ENCODE data around the gene HECTD4.
A peak's percentile ranks its signal among the peaks of the same experiment; 100 is the strongest.

The HECTD4 gene

DNA sequence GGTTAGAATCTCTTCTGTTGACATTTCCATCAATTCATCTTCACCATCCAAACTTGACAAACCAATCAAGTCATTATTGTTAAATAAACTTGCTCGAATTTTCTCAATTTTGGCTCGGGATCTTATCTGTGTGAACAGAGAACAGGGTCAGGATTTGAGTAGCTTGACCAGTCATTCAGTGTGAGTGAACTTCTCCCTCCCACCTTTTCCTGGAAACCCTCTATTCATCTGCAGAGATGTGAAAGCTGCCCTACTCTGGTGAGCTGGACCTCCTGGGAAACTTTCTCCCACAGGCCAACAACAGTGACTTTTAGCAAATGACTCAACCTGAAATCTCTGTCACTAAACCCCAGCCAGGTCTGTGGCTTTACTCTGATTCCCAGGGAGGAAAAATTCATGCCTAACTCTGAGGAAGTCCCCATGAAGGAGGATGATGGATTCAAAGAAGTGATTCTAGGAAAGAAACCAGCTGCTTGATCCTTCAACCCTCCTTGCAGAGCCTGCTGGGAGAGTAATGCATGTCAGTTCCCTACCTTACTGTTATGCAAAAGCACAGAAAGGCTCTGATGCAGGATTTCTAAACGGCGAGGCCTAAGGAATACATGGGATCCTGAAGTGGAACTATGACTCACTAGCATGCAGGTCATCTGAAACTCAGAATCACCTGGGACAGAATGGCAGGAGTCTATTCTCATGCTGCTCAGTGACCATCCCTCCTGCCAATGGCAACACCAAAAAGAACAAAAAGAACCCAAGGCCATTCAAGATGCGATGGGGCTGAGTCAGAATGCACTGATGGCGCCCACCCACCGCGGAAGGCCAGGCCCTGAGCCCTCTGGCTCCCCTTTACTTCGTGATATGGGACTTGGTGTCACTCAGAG, 198.8 kb downstream of the HECTD4 start:
- DNase-seq (ENCODE audit: low read depth in 1 of 2, low spot score in 1 of 2), result no peak

- DNase-seq (ENCODE audit: low read depth in 1 of 2, low spot score in 1 of 2), result no peak
Measured at GRCh38 chr12:112182499-112182898, 199.7 kb downstream of the HECTD4 start.

DNA sequence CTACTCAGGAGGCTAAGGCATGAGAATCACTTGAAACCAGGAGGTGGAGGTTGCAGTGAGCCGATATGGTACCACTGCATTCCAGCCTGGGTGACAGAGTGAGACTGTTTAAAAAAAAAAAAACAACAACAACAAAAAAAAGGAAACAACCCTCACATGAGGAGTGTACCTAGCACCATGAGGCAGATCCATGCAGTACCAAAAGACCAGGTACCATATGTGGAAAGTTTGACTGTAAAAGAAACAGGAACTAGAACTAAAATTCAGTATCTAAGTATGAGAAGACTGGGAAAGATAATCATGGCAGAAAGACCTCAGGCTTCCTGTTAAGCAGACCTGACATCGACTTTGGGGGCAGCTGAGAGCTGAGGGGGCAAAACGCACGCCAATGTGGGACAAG, 201.8 kb downstream of the HECTD4 start:
- no peak for DNase-seq (ENCODE audit: low read depth in 1 of 2, low spot score in 1 of 2)

GRCh38 chr12:112179916-112180315, 202.3 kb downstream of the HECTD4 start:
- DNase-seq (ENCODE audit: low read depth in 1 of 2, low spot score in 1 of 2), result no peak

DNA sequence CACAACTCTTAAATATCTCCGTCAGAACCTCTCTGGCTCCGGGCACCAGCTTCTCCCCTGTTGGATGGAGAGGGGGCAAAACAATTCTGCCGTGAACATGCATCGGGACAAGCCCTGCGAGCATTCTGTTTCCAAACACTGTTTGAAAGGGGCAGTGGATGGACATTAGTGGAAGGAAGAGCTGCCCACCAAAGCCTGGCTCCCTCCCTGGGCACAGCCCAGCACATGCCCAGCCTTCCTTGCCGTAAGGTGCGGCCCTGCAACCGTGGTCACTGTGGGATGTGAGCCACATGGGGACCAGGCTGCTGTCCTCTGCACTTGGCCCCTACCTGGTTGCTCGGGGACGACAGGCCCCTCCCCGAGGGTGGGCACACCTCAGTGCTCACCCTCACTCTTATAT, 202.9 kb downstream of the HECTD4 start:
- DNase-seq (ENCODE audit: low read depth in 1 of 2, low spot score in 1 of 2), result no peak

- DNase-seq (ENCODE audit: low read depth in 1 of 2, low spot score in 1 of 2), result no peak
Measured at GRCh38 chr12:112178796-112179195, 203.4 kb downstream of the HECTD4 start.

DNA sequence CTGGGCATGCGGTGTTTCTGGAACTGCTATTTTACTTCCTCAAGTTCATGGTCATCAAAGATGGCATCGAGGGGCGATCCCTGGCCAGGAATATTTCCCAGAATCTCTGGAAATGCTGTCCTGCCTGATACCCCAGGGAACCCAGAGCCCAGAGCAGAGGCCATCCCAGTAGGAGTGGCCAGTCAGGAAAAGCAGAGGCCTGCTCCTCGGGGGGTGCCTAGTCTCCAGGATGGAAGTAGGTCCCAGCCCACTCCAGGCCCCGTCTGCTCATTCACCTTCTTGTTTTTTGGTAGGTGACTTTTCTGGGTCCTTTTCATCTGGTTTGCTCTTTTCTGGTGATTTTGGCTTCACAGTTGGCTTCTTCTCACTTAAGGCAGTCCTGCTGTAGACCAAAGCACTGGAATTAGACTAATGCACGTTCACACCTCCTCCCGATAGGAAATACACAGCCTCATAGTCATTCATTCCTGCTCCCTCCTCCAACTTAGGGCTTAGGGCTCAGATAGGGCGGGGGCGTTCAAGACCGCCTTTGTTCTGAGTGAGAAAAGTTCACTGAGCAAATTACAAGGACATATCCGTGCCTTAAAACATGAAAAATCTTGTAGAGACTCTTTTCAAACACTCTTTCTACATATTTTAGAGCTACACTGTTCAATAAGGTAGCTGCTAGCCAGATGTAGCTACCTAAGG, 205.8 kb downstream of the HECTD4 start:
- DNase-seq (ENCODE audit: low read depth in 1 of 2, low spot score in 1 of 2), result no peak

DNA sequence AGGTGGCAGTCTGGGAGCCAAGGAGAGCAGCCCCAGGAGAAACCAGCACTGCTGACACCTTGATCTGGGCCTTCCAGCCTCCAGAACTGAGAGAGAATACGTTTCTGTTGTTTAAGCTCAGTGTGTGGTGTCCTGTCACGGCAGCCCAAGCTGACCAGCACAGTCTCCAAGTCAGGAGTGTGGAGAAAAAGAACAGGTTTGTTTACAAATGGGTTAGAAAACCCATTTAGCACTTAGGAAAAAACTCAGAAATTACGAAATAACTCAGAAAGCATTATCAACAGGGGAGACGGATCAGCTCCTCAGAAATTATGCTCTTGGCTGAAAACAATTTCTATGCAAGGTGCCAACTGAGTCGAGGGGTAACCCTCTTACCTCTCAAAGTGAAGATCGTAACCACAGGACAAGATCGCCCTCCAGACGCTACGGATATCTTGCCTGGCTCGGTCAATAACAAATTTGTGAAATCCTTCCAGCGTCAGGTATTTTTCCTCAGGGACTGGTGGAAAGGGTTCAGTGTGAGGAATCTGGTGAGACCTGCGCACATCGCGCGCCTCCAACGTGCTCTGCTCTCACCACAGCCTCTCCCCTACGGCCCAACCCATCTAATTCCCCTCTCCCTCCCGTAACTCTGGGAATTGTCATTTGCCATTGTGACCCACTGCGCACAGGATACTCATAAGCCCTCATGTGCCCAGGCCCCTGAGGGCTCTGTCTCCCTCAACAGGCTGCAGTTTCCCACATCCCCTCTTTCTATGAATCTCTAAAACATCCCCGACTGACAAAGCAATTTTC, 206.7 kb downstream of the HECTD4 start:
- DNase-seq (ENCODE audit: low read depth in 1 of 2, low spot score in 1 of 2), result no peak

GRCh38 chr12:112172556-112173324, 209.5 kb downstream of the HECTD4 start:
- DNase-seq (ENCODE audit: low read depth in 1 of 2, low spot score in 1 of 2), result no peak

GRCh38 chr12:112170971-112171596, 211.1 kb downstream of the HECTD4 start:
- no peak for DNase-seq (ENCODE audit: low read depth in 1 of 2, low spot score in 1 of 2)

- DNase-seq (ENCODE audit: low read depth in 1 of 2, low spot score in 1 of 2), result peak in 1 of 2 donors; percentile 6
Measured at GRCh38 chr12:112170376-112170775, 211.9 kb downstream of the HECTD4 start.

- DNase-seq (ENCODE audit: low read depth in 1 of 2, low spot score in 1 of 2), result no peak
Measured at GRCh38 chr12:112169966-112170365, 212.3 kb downstream of the HECTD4 start.

DNA sequence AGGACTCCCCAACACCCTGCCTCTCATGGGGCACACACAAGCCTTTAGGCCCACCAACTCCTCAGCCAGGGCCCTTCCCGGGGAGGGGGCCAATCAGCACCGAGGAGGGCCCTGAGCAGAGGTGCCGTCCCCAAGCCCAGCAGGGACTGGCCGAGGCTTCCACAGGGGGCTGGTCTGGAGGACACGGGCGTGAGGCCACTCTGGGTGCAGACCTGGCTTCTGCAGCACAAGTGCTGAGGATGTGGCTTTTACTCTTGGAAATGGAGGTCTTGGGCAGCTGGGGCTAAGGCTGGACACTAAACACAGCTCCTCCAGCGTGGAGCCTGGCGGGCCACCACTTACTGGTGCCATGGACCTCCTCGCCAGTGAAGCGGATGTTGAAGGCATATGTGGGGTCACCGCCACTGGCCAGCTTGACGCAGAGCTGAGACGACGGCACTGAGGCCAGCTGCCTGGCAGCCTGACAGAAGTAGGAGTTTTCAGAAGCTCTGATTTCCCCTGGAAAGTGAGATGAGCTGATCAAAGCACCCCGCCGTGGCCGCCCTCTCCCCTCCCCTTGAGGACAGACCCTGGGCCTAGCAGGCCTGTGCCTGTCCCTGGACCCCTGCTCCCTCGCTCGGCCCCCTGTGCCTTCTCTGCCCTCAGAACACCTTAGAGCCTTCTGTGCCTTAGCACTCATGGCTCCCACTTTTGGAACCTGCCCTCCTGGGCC, 212.9 kb downstream of the HECTD4 start:
- no peak for DNase-seq (ENCODE audit: low read depth in 1 of 2, low spot score in 1 of 2)

GRCh38 chr12:112168561-112168971, 213.7 kb downstream of the HECTD4 start:
- DNase-seq (ENCODE audit: low read depth in 1 of 2, low spot score in 1 of 2), result no peak

DNA sequence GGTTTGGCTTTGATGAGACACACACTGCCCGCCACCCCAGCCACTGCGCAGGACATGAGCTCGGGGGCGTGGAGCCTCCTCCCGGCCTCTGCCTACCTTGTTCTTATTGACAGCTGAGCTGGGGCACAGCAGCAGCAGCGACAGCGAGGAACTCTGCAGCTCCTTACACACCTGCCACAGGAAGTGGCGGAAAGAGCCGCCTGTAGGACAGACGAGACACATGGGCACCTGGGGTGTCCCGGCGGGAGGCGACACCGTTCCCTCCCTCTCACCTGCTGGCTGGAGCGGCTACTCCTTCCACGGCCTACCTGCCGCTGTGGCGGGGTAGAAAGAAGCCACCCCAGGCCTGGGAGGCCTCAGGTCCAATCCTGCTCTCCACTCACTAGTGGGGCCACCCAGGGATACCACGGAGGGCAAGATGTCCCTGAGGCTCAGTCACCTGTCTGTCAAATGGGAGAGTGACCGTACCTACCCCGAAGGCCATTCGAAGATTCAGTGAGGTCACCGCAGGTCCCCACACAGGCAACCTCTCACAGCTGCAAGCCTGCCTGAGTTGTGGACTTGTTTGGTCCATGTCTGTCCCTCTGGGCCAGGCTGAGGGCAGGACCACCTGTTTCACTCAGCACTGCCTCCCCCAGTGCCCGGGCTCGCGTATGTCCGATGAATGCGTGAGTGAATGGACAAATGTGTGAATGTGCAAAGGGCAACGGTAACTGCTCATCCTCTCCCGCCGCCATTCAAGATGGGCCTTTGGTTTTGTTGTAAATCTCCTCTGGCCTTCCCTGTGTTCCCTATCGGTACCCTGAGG, 214.3 kb downstream of the HECTD4 start:
- DNase-seq (ENCODE audit: low read depth in 1 of 2, low spot score in 1 of 2), result no peak

DNA sequence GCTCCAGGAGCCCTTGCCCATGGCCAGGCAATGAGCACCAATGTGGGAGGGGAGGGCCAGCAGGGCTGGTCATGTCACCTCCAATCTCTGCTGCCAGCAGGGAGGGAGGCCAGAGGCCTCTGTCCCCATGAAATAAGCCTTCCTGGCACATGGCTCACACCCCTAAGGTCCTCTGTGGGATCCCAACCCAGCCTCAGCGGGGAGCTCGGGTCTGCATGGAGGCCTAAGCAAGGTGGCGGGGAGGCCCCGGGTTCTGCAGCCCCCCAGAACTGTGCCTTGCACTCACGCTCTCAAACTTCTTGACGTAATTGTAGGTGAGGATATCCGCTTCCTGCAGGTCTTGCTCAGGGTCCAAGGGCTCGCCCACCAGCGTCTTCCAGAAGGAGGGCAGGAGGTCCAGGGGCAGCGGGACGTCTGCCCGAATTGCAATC, 215.2 kb downstream of the HECTD4 start:
- DNase-seq (ENCODE audit: low read depth in 1 of 2, low spot score in 1 of 2), result no peak

- DNase-seq (ENCODE audit: low read depth in 1 of 2, low spot score in 1 of 2), result no peak
Measured at GRCh38 chr12:112166051-112167015, 215.9 kb downstream of the HECTD4 start.

- no peak for DNase-seq (ENCODE audit: low read depth in 1 of 2, low spot score in 1 of 2)
Measured at GRCh38 chr12:112165624-112166023, 216.6 kb downstream of the HECTD4 start.
